Embryonic facial prominence (tissue), 1 donor: ENCODE data around the gene CLSTN2.

Source experiments
- DNase-seq: peaks from one replicate; pipeline ENCODE4 v3.0.0-alpha.2; 2016; ENCODE audit errors: extremely low spot score

Gene CLSTN2

DNA sequence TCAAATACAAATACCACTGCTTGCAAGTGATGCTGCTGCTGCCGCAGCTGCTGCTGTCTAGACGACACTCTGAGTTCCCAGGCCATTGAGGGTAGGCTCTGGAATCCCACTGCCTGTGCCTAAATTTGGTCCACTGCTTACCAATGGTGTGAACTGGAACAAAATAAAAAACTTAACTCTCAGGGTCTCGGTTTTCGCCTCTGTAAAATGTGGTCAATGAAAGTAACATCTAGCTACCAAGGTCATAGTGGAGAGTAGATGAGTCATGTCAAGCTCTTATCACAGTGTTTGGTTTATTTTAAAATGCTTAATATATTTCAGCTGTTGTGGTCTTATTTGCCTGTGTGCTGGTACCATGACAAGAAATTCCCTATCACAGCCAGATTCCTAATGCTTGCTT lies 299.3 kb downstream of the CLSTN2 start:
- no peak for DNase-seq

DNA sequence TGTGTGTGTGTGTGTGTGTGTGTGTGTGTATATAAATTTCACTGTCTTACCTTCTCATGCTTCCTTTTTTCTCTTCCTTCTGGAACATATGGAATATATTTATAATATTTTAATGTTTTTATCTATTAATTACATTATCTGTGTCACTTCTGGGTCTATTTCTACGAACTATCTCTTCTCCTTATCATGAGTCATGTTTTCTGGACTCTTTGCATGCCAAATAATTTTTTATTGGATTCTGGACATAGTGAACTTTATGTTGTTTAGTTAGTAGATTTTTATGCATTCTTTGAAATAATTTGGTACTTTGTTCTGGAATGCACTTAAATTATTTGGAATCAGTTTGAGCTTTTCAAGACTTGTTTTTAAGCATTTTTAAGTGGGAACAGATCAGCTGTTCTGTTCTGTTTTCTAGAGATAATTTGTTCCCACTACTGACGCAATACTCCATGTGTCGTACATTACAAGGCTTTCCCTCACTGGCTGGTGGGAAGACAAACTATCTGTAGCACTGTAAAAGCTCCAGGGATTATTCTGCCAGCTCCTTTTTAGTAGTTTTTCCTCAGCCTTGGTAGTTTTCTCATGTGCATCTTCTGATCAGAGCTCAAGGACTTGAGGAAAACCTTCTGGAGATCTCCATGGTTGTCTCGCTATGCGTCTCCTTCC lies 302.0 kb downstream of the CLSTN2 start:
- DNase-seq, result no peak

DNA sequence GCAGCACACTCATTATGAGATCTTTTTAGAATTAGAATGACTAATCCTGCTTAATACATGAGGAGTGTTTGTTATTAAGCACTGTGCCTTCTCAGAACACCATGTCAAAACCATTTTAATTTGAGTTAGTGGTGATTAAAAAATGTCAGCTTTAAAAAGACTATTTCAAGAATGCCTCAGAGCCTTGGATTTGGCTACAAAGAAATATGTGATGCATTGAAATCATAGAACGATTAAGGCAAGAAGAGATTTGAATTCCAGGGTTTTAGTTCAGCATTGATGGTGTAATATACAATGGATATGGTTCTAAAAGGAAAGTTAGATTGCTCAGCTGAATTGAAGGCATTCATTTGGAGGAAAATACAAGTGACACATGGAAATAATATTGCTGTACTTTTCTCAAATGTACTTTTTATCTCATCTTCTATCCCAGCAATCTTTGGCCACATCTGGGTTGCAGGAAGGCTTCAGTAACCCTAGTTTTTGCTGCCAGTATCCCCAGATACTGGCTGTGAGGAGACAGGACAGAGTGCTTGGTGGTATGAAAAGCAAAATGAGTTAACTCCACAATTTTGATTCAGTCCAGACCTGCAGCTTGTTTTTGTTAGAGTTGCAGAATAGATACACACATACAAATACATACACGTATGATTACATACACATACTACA lies 303.8 kb downstream of the CLSTN2 start:
- DNase-seq, result no peak

DNA sequence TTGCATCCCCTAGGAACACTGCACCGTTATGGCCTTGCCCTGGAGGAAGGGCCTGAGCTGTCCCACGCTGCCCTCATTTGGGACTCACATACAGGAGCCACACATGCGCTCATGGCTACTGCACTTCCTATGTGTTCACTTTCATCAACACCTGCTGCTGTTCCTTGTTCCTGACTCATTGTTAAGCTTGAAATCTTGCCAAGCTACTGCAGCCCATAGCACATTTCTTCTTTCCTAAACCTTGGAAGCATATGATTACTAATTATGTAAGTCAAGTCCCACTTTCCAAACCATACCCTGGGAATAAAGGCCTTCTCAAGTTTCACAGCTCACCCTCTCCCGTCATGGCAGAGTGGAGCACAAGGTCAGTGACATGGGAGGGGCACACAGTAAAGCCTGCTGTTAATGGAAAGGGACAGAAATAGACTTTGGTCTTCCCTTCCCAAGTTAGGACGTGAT lies 307.9 kb downstream of the CLSTN2 start:
- no peak for DNase-seq

DNA sequence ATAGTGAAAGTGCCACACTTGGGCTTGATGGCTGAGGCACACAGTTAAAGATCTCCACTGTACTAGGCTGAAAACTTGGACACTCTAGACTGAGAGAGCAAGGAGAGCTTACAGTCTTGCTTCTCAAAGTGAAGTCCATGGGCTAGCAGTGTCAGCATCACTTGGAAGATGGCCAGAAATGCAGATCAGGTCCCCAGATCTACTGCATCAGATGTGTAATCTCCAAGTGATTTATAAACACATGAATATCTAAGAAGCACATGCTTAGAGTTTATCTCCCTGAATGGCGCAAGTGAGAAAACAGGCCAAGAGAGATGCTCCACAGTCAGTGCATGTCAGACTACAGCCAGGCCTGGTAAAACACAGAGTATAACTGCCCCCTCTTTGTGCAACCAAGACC lies 308.6 kb downstream of the CLSTN2 start:
- no peak for DNase-seq

DNA sequence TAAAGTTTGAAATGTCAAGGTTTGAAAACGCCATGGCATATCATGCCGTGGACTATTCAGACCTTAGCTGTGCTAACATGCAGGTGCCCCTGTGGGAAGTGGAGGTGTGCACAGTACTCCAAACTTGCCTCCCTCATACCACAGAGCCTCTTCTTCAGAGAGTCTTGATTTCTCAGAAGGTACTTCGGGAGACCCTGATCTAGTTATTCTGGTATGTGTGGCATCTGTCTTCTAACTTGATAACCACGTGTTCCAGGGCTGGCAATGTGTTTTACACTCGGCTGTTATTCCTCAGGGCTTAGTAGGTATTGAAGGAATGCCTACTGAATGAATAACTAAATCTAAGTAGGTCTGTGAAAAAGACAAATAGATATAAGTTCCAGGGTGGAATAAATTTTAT lies 309.9 kb downstream of the CLSTN2 start:
- DNase-seq, result no peak

DNA sequence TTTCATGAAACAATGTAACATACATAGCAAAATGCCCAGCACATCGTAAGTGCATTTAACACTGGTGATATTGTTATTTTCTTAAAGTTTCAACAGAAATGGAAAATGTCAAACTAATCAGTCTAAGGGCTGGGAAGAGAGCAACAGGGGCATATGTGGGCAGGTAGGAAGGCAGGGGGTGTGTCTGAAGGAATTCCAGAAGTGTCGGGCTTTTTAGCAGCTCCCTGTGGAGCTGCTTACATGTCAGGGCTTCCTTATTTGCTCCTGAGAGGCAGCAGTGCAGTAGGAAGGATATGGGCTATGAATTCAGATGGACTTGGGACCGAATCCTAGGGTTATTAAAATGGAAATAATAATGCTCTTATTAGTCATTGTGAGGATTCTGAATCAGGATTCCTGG lies 311.6 kb downstream of the CLSTN2 start:
- DNase-seq, result no peak

DNA sequence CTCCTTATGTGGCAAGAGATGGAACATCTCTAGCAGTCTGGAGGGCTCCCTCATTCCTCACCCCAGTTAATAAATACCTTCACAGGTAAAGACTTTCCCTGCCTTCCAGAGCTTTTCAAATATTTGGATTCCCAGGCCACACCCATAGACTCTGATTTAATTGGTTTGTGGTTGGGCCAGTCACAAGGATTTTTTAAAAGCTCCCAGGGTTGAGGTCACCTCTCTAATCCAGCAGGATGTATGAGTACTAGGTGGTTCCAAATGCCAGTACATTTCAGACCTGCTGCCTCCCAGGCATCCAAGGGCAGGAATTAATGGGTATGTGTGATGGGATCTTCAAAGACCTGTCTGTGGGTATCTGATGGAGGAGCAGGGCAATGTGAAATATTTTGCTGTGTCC lies 312.8 kb downstream of the CLSTN2 start:
- no peak for DNase-seq

DNA sequence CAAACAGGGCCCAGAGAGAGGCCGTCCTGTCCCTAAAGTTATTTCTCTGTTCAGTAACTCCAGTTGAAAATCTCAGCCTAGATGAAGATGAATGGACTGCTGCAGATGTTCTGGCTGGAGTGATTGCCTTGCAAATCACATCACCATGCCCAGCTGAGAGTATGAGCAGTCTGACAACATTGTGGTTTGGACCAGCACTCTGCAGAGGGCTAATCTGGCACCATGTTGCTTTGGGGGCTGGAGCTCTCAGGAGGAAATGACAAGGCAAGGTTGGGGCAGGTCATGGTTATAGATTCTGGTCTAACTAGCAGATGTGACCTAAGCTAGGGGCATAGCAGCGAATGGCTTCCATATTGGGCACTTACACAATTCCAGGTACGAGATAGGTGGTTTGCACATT lies 314.2 kb downstream of the CLSTN2 start:
- no peak for DNase-seq

DNA sequence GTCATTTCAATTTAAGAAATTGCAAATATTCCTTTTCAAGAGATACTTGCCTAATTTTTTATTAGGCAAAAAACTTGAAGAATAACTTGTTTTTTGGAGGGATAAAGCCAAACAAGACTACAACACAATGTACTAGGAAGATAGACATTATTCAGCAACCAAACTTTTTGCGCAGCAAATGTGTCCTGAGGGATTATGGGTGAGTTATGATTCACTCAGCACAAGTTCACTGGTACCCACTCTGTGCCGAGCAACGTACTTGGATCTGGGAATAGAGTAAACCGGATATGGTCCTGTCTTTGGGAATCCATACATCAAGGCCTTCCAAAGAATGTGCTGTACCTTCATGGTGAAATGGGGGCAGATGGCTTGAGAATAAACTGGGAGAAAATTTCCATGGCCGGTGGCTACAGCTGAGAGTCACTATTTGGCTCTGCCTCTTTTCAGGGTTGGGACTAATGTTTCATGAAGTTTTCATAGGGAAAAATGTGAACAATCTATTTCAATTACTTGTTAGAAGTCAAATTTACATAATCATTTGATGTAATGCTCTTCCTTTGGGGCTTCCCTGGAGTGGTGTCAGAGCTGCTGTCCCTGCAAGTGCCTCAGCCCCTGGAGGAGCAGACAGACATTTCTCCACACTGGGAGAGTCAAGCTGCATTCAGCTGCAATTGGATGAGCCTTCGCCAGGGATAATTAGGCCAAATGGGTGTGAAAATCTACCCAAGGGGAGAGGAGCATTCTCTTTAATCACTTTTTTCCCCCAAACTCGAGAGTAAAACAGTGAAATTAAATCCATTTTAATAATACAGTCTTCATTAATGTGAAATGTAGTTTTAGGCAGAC lies 315.2 kb downstream of the CLSTN2 start:
- DNase-seq, result no peak

DNA sequence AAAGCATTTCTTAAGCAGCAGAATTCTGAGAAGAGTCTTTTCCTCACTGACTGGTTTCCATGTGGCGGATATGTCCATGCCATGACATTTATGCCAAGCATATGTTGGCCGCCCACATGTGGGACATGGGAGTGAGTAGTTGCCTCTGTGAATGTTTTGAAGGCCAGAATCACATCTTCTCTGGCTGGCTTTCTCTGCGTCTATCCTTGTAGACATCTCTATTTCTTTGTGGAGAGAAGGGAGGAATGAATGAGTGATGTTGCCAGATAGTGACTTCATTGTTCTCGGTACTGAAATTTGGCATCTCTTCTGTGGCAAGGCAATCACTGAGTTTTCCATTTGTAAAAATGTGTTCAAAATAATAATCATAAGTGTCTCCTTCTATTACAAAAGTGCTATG lies 316.0 kb downstream of the CLSTN2 start:
- DNase-seq, result no peak

DNA sequence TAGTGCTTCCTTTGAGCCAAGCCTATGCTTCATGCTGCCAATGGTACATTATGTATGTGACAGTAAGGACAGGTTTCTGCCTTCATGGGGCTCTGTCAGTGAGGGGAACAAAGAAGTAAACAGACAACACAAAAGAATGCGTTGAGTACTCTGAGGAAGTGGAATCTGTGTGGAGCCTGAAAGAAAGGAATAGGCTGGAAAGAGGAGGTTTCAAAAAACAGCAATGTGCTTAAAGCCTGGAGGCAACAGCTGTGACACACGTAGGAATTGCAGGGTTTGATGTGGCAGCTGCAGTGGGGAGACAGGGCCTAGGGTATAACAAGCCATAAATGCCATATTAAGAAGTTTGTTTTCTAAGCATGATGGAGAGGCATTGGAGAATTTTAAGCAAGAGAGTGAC lies 316.7 kb downstream of the CLSTN2 start:
- DNase-seq, result no peak

DNA sequence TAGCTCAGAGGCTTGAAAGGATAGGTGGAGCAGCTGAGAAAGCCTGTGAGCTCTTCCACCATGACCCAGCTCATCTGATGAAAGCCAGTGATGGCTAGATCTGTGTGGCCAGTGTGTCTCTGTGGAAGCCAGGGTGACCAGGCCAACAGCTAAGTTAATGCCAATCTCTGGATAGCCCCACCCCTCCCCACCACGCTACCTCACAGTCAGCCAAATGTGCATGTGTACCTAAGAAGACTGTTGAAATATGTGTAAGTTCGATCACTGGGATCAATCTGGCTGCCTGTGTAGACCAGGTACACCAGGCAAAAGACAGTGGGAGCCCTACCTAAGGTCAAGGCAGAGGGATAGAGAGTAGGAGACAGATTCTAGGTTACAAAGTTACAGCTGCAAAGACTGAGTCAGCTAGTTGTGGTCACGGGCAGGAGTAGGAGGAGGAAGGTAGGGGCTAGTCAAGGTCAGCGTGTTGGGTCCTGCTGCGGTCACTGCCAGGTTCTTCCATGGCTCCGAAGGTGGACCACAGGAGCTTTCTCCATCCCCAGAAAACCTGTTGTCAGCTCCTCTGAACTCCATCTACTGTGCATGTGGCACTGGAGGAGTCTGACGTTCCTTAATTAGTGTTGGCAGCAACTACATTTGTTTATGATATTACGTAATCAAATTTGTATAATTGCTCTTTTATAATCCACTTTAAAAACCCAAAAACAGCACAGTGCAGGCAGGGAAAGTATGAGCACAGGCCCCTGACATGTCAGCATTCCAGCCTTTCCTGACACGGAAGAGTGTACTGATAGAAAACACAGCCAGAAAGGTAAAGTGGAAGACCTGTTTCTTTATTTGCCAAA lies 318.0 kb downstream of the CLSTN2 start:
- no peak for DNase-seq

DNA sequence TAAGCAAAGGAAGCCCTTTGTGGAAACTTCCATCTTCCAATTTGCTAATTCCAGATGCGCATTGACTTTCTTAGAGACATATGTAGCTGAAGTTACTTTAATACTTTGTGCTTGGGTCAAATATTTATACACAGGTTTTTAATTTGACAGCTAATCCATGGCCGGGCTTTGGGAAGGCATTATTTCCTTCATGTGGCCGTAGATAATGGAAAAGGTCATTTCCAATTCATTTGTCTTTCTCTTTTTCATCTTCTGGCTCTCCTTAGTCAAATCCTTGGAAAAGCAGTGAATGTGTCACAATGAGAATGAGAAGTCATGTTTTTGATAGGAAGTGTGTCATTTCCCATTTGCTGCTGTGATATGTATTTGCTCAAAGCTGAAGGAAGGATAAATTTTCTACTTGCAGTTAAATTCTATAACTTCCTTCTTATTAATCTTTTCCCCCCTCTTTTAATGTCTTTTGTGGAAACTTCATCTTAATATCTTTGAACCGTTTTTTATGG lies 323.3 kb downstream of the CLSTN2 start:
- no peak for DNase-seq

DNA sequence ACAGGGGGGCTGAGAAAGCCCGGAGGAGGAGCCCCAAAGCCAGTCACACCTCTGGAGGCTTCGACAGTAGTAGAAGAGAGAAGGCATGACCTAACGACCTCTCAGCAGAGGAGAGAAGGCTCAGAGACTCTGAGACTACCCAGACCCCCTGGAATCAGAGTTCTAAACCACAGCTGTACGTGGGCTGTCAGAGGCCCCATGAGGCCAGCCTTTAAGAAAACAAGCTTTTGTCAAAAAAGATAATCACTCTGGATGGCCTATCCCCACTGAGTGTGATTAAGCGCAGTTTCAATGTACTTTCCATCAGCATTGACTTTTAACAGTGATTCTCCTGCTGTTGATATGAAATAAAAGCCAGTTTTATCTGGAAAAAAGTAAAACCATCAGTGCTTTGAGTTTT lies 330.3 kb downstream of the CLSTN2 start:
- no peak for DNase-seq

DNA sequence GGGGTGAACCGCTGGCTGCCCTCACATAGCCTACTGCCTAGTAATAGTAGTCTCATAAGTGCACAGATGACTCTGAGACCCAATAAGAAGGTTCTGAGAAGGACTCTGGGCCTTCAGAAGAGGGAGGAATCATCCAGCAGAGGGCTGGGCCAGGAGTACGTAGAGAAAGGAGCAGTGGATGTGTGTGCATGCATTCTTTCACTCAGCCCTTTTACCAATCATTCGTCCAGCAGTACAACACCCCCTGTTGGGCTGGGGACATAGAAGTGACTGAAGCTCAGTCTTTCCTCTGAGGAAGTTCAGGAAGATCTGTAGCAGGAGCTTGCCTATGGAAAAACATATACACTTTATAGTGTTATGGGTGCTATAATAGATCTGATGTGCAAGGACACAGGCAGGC lies 333.1 kb downstream of the CLSTN2 start:
- DNase-seq, result no peak

DNA sequence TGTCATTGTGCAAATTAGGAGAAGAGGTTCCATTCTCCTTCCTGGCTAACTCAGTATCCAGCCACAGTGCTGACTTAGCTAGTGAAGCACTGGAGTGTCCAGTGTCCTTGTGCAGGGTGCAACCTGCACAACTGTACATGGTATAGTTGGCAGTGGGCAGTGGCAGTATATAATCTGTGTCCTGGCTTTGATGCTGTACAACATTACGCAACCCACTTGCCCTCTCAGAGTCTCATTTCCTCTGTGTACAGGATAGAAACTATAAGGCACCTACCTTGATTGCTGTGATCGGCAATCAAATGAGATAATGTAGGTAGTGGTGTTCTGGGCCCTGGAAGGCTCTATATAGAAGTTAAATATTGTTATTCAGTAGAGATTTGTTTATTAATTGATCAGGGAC lies 333.6 kb downstream of the CLSTN2 start:
- DNase-seq, result no peak

DNA sequence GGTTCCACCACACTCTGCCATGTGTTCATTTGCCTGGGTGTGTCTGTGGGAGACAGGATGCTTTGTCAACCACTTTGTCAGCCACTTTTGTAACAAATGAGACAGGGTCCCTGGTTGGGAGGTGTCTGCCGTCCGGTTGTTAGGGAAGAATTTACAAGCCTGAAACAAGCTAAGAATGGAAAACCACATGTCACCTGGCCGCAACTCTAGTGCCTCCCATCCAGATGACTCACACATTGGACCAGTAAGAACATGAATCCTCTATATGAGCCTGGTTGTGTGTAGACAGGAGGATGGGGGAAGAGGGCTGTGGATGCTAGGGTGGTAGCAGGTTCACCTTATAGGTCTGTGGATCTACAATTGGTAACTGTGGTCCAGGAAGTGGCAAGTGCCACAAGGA lies 335.3 kb downstream of the CLSTN2 start:
- DNase-seq, result no peak

DNA sequence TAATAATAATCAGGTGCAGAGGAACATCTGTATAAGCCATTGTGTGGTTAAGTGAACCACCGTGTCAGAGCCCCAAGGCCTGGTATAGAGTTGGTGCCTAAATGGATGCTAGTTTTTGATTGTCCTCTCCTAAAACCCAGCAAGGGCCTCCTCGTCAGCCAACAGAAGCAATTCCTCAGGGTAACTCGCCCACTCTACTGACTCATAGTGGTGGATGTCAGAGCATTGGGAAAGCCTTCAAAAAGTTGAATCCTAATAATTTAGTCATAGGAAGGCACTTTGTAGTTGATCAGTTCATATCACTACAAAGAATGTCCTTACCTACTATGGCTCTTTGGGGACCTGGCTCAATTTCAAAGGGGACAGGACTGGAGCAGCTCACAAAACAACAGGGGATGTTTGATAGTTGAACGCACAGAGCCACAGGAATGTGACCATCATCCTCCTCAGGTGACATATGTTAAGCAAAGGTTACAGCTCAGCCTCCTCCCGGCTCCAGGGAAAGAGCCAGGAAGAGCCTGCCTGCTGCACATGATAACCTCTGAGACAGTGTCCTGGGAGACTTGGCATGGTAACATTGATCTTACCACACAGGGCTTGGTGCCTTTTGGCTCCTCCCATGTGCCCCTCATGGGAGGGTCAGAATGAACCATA lies 338.7 kb downstream of the CLSTN2 start:
- DNase-seq, result no peak

DNA sequence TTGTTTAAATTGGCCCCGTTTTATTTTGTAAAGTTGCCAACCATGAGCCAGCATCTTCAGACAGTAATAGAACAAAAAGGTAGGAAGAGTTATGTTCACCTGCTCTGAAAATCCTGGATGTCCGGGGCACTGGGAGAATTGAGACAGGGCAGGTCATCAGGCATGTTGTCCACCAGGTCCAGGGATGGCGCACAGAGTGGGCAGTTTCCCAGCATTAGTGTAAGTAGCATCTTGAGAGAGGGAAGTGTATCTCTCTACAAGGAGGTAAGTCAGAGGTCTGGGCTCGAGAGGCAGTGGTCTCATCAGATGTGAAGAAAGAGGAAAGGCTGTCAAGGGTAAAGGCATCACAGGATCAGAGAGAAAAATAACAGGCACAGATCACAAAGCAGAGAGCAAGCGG lies 339.4 kb downstream of the CLSTN2 start:
- DNase-seq, result no peak

DNA sequence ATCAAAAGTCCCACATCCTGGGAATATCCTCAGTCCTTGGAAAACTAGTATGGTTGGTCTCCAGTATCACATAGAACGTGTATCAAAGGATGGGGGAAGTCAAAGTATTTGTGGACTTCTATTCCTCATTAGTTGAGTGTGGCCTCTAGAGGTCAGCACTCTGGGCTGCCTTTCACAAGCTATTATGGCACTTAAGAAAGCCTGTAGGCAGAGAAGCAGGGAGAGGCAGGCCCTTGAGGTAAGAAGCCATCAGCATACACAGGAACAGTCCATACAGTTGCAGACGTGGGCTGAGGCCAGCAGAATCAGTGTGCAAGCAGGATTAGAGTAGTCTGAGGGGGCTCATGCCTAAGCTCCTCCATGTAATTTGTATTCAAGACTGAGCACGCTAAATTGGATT lies 341.7 kb downstream of the CLSTN2 start:
- no peak for DNase-seq
